A673 (cell line): ENCODE measurements around the gene DGKD.

Experiments
- EZH2 ChIP-seq: fragments of 200-600 bp; sonication (generic); IDR thresholded peaks from 2 replicates; pipeline ENCODE4 v1.6.1; 2017; ENCODE audit warnings: borderline replicate concordance, low read depth, mild to moderate bottlenecking, mixed read lengths, antibody characterized with exemption, low read length; ENCODE audit not compliant: poor library complexity, severe bottlenecking
- TF ChIP-seq, protein P1 (sequence below): fragments of 300-800, 200-600 bp; sonication (generic); conservative IDR thresholded peaks from 2 replicates; pipeline ENCODE4 v1.5.1; 2017; ENCODE audit warnings: low read depth, mild to moderate bottlenecking, antibody characterized with exemption, low read length, moderate library complexity, mixed read lengths

DNA sequence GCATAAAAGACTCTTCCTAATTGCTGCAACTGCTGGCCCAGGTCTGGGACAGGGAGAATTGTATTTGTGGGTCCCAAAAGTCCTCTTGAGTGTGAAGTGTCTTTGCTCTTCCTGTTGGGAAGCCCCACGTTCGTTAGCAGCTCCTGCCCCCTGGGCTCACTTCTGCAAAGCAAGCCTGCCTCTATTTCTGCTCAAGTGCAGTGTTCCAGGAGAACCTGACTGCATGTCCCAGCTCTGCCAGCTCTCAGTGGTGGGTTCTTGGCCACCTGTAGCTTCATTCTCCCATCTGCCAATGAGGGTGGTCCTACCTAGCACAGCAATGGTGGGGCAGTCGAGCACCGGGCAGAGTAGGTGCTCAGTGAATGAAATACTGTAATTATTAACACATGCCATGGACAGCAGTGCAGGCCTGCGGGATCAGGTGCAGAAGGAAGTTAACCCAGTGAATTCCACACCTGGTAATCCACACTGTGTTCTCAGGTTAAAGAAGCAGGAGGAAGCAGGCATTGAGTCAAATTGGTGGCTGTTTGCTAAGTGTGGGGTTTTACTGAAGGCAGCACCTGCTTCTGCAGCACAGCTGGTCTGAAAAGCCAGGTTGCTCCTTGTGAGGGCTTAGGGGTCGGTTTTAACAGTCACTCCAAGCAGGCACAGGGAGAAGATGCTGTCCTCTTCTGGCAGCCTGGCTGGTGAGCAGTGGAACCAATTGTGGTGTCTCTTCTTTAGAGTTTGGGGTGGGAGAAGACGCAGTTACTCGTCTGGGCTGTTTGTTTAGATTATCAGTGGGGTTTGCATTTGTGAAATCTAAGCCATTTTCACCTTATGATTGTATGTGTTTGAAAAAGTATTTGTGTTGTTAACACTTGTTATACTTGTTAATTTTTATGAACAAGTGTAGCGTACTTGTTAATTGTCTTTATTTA is 54.3 kb downstream of the DGKD start:
- TF ChIP-seq, protein P1, sequence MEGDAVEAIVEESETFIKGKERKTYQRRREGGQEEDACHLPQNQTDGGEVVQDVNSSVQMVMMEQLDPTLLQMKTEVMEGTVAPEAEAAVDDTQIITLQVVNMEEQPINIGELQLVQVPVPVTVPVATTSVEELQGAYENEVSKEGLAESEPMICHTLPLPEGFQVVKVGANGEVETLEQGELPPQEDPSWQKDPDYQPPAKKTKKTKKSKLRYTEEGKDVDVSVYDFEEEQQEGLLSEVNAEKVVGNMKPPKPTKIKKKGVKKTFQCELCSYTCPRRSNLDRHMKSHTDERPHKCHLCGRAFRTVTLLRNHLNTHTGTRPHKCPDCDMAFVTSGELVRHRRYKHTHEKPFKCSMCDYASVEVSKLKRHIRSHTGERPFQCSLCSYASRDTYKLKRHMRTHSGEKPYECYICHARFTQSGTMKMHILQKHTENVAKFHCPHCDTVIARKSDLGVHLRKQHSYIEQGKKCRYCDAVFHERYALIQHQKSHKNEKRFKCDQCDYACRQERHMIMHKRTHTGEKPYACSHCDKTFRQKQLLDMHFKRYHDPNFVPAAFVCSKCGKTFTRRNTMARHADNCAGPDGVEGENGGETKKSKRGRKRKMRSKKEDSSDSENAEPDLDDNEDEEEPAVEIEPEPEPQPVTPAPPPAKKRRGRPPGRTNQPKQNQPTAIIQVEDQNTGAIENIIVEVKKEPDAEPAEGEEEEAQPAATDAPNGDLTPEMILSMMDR = no peak
- no peak for TF ChIP-seq EZH2
